GM12873 (cell line): ENCODE results near the gene RPP25L.
A peak's percentile ranks its signal among the peaks of the same experiment; 100 is the strongest.

Experiments
- TF ChIP-seq, protein P1 (sequence below): IDR thresholded peaks from 2 replicates; pipeline ENCODE4 v1.5.1; 2012; ENCODE audit warnings: low read depth, mild to moderate bottlenecking, moderate library complexity, low read length, control low read depth; ENCODE audit not compliant: insufficient read depth; ENCODE audit errors: missing control alignments

RPP25L gene

GRCh38 chr9:34591917-34592866 lies 19.7 kb downstream of the RPP25L start:
- TF ChIP-seq, protein P1, sequence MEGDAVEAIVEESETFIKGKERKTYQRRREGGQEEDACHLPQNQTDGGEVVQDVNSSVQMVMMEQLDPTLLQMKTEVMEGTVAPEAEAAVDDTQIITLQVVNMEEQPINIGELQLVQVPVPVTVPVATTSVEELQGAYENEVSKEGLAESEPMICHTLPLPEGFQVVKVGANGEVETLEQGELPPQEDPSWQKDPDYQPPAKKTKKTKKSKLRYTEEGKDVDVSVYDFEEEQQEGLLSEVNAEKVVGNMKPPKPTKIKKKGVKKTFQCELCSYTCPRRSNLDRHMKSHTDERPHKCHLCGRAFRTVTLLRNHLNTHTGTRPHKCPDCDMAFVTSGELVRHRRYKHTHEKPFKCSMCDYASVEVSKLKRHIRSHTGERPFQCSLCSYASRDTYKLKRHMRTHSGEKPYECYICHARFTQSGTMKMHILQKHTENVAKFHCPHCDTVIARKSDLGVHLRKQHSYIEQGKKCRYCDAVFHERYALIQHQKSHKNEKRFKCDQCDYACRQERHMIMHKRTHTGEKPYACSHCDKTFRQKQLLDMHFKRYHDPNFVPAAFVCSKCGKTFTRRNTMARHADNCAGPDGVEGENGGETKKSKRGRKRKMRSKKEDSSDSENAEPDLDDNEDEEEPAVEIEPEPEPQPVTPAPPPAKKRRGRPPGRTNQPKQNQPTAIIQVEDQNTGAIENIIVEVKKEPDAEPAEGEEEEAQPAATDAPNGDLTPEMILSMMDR: no peak

GRCh38 chr9:34591248-34591916 lies 20.5 kb downstream of the RPP25L start:
- TF ChIP-seq, protein P1: peak; percentile 92

- TF ChIP-seq, protein P1: no peak
Observed at GRCh38 chr9:34590381-34591247, 21.3 kb downstream of the RPP25L start.

DNA sequence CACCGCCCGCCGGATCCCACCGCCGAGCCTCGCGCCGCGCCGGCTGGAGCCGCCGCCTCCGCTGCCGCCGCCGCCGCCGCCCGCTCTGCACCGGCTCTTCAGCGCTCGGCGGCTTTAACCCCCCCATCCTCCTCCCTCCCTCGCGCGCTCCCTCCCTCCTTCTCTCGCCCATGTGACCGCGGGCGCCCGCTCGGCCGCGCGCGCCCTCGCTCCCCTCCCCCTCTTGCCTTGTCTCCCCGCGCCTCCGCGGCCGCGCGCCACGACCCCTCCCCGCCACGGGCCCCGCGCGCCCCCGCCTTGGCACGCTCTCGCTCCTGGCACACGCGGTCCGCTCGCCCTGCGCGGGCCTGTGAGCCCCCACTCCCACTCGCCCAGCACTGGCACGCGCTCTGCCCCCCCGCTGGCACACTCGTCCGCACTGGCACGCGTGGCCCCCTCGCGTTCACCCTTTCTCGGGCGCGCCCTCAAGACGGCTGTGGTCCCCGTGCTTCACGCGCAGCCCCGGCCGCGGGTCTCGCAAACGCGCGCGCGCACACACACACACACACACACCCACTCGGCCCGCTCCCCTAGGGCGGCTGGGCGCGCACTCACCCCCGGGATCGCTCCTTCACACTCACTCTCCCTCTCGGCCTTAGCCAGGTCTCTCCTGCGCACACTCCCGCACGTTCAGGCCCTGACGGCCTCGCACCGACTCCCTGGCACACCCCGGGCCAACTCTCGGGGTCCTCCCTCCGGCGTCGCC lies 22.1 kb downstream of the RPP25L start, which contains the start of gene CNTFR:
Gene CNTFR, minus strand, starts transcription at position 89 of the 745 bp plus-strand sequence. CDS start 20,743 bp downstream, outside the sequence.
- TF ChIP-seq, protein P1: no peak

DNA sequence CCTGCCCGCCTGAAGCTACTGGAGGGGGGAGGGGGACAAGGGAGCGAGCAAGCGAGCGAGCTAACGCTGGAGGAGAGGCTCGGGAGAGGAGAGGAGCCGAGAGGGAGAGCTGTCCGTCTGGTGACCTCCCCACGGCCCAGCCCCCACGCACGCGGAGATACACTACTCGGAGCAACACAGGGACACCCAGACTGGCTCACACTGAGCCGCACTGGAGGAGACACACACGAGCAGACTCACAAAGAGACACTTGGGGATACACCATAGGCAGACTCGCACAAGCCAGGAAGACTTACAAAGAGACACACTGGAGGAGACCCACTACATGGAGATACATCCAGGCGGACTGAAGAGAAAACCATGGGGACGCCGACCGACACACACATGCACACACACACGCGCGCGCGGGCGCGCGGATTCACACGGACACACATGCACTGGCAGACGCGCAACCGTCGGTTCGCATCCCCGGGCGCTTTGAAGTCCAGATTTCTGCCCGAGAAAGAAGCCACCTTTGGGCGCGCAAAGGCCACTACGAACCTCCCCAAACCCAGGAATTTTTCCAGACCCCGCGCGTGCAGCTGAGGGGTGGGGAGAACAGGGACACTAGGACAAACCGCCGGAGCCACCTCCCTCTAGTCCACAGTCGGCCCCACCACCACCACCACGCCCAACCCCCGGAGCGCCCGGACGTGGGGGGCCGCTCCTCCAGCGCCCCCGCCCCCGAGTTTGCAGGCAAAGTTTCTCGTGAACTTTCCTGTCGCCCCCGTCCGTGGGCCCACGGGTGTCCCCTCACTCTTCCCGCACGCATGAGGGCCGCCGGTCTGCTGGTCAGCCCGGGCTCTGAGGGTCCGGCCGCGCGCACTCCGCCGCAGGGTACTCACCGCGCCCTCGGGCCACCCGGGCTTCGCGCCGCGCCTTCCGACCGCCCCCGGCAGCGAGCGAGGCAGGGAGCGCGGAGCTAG lies 22.9 kb downstream of the RPP25L start:
- TF ChIP-seq, protein P1: no peak

DNA sequence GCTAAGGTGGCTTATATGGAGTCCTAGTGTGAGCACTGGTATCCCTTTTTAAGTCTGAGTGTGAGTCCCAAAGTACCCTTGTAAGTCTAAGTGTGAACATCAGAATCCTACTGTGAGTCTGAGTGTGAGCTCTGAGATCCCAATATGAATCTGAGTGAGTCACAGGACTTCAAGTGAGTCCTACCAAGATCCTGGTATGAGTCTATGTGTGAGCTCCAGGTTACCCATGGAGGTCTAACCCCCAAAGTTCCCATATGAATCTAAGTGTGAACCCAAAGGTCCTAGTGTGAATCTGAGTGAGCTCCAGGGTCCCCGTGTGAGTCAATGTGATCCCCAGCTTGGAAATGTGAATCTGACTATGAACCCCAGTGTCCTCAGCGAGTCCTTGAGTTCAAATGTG lies 24.6 kb downstream of the RPP25L start:
- TF ChIP-seq, protein P1: no peak
